Tibial nerve (tissue), 4 donors: ENCODE results near the gene TAF4B.

ENCODE experiments used
- EP300 ChIP-seq, 2 donors: sonication (generic); formaldehyde crosslinking; IDR thresholded peaks; one replicate each; pipeline ENCODE4 v1.6.1; 2017; ENCODE audit warnings: antibody characterized with exemption in 2 of 2, mild to moderate bottlenecking in 1 of 2
- POLR2A ChIP-seq, 2 donors: fragments of 450-650 bp; IDR thresholded peaks; one replicate each; pipeline ENCODE4 v1.6.1; 2017; ENCODE audit warnings: antibody characterized with exemption in 2 of 2, mild to moderate bottlenecking in 2 of 2, moderate library complexity in 2 of 2
- TF ChIP-seq, protein P1 (sequence below), 5 experiments: fragments of 200-600 bp in 3 of 5; fragments of 450-650 bp in 2 of 5; sonication (generic) in 3 of 5; IDR thresholded peaks; one replicate each; pipeline ENCODE4 v1.5.1; 2016 to 2019; ENCODE audit warnings: antibody characterized with exemption in 5 of 5, mild to moderate bottlenecking in 3 of 5, moderate library complexity in 2 of 5

DNA sequence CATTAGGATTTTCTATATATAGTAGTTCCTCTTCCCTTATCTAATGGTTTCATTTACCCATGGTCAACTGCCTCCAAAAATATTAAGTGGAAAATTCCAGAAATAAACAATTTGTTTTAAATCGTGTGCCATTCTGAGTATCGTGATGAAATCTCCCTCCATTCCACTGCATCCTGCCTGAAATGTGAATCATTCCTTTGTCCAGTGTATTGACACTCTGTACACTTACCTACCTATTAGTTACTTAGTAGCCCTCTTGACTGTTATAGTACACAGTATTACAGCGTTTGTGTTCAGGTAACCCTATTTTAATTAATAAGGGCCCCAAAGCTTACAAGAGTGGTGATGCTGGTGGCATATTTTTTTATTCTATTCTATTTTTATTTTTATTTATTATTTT lies 26.2 kb downstream of the TAF4B start:
- TF ChIP-seq, protein P1, sequence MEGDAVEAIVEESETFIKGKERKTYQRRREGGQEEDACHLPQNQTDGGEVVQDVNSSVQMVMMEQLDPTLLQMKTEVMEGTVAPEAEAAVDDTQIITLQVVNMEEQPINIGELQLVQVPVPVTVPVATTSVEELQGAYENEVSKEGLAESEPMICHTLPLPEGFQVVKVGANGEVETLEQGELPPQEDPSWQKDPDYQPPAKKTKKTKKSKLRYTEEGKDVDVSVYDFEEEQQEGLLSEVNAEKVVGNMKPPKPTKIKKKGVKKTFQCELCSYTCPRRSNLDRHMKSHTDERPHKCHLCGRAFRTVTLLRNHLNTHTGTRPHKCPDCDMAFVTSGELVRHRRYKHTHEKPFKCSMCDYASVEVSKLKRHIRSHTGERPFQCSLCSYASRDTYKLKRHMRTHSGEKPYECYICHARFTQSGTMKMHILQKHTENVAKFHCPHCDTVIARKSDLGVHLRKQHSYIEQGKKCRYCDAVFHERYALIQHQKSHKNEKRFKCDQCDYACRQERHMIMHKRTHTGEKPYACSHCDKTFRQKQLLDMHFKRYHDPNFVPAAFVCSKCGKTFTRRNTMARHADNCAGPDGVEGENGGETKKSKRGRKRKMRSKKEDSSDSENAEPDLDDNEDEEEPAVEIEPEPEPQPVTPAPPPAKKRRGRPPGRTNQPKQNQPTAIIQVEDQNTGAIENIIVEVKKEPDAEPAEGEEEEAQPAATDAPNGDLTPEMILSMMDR (IDR thresholded peaks at IDR 0.05) = no peak
- TF ChIP-seq EP300 (IDR thresholded peaks at IDR 0.05) (no peak), POLR2A (IDR thresholded peaks at IDR 0.05) (no peak)
